H4 (cell line): ENCODE data around the gene DRD3. TPM values are rescaled to one million over a fixed set of nuclear protein-coding genes. Genes with fewer than 3 reads are reported as not detected.
A peak's percentile ranks its signal among the peaks of the same experiment; 100 is the strongest.

Experiments used
- DNase-seq: peaks from one replicate; pipeline ENCODE4 v3.0.0-alpha.2; 2015; ENCODE audit warnings: low spot score
- total RNA-seq: library from RNA; depleted of rRNA; stranded (reverse); fragments of >200 nt; shearing (Covaris generic); gene quantifications from 2 replicates; pipeline ENCODE4 v1.2.3, GENCODE V29; 2014

DRD3 gene
- total RNA-seq, 1 experiment from 2014 or later: not detected

DNA sequence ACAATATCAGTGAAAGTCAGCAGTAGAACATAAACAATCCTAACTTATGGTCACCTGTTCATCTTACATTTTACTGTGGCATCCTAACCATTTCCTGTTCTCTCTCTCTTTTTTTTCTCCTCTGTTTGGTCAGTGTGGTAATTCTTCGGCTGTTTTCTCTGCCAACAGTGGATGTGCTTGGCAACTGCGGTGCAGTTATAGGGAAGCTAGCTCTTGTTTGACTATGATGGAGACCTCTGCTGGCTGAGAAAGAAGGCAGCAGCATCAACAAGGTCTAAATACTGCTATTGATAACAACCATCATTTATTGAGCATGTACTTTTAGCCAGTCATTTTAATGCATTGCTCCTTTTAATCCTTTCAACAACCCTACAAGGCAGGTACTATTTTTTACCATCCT is 723 bp upstream of the DRD3 start:
- peak; percentile 55 for DNase-seq

DNA sequence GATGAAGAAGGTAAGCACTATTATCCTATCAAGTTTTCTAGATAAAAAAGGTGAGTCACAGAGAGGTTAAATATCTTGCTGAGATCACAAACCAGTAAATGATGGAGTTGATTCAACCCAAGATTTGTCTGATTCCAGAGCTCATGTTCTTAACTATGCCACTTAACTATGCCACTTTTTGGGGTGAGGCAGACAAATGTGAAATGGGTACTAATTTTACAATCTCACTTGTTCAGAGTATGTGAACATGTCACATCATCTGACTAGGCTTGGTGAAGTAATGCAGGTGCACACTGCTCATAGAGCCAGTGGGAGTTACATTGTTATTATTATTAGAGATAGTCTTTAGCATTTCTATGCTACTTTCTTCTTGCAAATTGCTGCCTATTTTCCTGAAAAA is 2.0 kb downstream of the DRD3 start:
- DNase-seq: no peak

GRCh38 chr3:114176487-114176886 is 2.4 kb downstream of the DRD3 start:
- no peak for DNase-seq

- DNase-seq: no peak
Measured at GRCh38 chr3:114175204-114175987, 3.5 kb downstream of the DRD3 start.

DNA sequence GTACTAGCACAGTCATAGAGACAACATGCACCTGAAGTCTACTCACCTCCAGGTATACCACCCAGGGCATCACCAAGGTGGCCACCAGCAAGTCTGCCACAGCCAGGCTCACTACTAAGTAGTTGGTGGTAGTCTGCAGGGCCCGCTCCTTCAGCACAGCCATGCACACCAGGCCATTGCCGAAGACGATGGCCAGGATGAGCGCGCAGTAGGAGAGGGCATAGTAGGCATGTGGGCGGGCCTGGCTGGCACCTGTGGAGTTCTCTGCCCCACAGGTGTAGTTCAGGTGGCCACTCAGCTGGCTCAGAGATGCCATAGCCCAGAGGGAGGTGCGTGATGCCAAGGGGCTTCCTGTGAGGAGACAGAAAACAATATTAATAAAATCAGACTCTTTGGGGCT is 7.2 kb downstream of the DRD3 start:
- DNase-seq: no peak

- no peak for DNase-seq
Measured at GRCh38 chr3:114168150-114168549, 10.7 kb downstream of the DRD3 start.

DNA sequence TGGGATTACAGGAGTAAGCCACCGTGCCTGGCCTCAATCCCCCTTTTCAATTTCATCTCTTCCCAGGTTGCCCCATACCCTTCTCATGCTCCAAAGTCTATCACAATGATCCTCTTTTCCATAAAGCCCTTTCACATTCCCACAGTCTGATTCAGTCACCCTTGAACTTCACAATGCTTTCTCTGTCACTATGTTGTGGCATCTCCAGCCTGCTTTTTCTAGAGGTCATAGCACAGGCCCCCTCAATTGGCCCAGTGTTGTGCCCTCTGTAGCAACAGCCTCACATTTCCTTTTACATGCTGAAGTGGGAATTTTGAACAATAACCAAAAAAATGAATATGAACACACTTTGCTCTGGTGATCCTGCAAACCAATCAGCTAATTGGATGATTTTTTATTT is 21.5 kb downstream of the DRD3 start:
- no peak for DNase-seq

- peak; percentile 45 for DNase-seq
Measured at GRCh38 chr3:114155370-114155821, 23.5 kb downstream of the DRD3 start.

DNA sequence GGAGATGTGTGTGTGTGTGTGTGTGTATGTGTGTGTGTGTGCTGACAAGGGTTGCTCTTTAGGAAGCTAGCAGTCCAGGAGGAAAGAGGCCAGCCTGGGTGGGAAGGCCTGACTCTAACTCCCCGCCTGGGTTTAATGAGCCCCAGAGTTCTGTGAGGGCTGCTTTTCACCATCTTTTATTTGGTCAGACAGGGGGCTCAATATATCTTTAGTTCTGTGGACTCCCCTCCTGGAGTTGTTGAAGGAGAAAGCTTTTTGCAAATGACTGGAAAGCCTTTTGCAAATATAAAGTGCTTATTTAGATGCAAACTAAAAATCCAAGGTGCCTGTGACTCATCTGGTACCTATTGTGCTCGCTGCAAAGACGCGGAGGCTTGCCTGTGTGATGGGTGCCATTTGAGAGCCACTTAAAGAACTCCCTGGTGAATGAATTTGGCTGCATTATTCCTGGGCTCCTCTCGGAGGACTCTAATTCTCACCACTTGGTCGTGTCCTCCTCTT is 24.5 kb downstream of the DRD3 start:
- no peak for DNase-seq

DNA sequence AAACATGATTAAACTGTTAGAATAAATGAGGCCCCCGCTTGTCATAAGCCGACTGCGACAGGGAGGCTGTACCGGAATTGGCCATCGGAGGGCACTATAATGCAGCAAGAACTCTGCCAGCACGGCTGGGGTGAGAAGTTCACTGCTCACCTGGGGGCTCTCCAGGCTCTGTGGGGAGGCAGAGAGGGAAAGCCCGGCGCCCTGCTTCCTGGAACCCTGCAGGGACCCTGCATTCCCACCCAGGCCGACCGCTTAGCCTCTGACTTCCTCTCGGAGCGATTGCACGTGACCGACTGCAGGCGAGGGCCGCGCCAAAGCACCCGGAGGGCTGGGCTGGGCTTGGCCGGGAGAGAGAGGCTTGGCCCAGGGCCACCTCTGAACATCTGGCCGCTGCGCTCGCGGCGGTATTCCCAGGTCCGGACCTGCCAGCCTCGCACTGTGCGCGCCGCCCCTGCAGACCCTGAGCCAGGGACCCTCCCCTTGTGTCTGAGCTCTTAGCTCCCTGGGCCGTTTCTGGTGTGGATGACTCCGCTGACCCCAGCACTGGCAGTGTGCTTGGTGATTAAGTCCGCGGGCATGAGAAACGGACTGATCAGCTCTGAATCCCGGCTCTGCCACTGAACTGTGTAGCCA is 26.2 kb downstream of the DRD3 start:
- DNase-seq: peak; percentile 85

DNA sequence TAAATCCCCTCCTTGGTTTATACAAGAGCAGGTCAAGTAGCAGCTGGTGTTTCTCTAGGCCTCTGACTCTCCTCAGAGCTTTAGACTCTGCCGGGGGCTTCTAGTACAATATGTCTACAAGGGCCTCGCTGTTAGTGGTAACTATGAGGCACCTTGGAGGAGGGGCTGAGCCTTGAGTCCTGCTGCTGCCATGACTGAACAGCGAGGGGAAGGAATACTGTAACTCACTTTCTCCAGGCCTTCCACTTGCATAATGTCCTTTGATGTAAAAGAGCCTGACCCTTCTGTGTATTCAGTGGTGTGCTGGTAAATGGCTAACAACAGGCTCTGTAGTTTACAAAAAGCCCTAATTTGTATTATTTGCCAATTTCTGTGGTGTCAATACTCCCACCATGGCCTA is 27.8 kb downstream of the DRD3 start:
- no peak for DNase-seq

DNA sequence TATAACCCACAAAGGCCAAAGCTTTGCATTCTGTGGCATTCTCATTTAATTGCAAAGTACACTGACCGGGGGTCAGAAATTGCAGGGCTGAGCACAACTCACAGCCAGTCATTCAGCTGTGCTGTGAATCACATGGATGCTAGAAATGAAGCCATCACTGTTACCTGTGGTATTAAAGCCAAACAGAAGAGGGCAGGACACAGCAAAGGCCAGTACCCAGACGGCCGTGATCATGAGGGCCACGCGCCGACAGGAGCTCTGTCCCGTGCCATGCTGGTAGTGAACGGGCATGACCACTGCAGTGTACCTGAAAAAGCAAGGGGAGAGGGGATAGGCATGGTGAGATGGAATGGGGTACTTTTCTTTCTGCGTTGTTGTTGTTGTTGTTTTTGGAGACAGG is 31.6 kb downstream of the DRD3 start:
- DNase-seq: no peak

GRCh38 chr3:114144909-114145688 is 33.8 kb downstream of the DRD3 start:
- peak; percentile 91 for DNase-seq

DNA sequence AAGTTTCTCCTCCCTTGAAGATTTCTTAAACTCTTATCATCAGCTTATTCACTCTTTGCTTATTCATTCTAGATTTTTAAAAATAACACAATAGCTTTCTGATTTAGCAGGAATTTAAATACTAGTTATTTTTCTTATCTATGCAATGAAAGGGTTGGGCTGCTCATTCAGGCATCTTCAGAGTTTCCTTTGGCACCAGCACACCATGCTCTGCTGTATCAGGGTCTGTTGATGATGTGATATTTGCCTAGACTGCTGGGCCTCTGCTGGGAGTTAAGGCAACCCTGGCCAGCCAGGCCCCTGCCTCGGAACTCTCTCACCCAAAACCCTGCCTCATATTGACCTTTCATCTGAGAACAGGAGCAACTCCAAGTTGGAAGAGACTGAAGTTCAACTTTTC is 35.0 kb downstream of the DRD3 start:
- no peak for DNase-seq

GRCh38 chr3:114139836-114140235 is 39.0 kb downstream of the DRD3 start:
- no peak for DNase-seq

GRCh38 chr3:114133947-114134346 is 44.9 kb downstream of the DRD3 start:
- DNase-seq: no peak

DNA sequence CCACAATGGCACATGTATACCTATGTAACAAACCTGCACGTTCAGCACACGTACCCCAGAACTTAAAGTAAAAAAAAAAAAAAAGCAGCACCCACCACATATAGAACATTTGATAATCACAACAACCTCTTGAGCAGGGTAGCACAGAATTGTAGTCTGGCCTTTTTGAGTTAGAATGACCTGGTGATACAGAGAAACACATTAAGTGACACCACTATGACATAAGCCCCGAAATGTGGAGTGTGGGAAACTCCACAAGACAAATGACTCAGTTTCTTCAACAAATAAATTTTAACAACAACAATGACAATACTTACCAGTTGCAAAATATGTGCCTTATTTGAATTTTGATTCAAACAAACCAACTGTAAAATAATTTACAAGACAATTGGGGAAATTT is 46.4 kb downstream of the DRD3 start:
- no peak for DNase-seq

- peak; percentile 27 for DNase-seq
Measured at GRCh38 chr3:114128826-114129225, 50.0 kb downstream of the DRD3 start.

- no peak for DNase-seq
Measured at GRCh38 chr3:114128231-114128630, 50.6 kb downstream of the DRD3 start.

DNA sequence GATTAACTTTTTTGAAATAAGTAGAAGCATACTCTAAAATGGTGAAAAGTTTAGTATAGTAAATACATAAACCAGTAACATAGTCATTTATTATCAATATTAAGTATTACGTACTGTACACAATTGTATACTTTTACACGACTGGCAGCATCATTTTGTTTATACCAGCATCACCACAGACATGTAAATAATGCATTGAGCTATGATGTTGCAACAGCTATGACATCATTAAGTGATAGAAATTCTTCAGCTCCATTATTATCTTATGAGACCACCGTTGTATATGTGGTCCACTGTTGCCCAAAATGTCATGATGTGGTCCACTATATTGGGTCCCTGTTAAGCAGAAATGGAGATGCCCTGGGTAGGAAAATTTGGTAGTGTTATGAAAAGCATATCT is 51.3 kb downstream of the DRD3 start:
- peak; percentile 51 for DNase-seq

DNA sequence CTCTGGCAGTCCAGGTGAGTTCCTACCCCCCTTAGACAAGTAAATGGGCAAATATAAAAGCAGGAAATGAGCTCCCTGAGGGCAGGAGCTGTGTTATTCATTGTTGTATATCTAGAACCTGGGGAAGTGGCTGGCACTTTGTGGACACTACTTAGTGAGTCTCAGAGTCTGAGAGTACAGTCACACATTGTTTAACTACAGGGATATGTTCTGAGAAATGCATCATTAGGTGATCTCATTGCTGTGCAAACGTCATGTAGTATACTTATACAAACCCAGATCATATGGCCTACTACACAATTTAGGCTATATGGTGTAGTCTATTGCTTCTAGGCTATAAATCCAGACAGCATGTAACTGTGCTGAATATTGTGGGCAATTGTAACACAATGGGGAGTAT is 52.4 kb downstream of the DRD3 start:
- no peak for DNase-seq

DNA sequence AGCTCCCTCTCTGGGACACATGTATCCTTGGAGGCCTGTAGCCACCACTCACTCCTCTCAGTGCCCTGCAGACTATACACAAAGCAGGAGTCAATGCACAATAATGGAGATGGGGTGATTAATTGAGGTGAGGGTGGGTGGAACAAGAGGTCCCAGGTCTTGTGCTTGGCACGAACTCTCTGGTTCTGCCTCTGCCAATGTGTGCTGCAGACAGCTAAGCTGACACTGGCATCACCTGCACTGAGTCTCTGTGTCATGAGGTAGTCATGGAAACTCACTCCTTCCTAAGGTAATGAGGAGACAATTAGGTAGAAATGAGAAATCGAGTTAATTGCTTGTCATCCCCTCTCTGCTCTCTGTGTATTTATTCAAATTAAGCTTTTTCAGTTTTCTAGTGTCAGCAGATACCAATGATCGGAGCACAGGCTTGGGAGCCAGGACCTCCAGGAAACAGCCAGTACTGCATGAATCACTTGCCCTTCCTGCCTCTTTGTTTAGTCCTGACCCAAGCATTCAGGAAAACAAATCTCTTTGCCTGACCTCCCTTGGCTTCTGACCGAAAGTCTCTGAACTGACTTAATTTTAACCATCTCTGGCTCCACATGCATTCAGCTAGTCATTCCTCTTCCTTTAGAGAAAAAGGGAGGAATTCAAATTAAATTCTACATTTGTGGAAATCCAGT is 56.7 kb downstream of the DRD3 start:
- DNase-seq: peak; percentile 14
